Measurements from ENCODE around the gene CAPN1. TPM values are rescaled to one million over a fixed set of nuclear protein-coding genes. Genes with fewer than 3 reads are reported as not detected.

The CAPN1 gene
- total and polyA plus RNA-seq, 9 of the 15 experiments (the other 6 are each of a cell fraction or from before 2014, with no cell fraction given) = 3.5 to 199 (median 61.6) TPM

DNA sequence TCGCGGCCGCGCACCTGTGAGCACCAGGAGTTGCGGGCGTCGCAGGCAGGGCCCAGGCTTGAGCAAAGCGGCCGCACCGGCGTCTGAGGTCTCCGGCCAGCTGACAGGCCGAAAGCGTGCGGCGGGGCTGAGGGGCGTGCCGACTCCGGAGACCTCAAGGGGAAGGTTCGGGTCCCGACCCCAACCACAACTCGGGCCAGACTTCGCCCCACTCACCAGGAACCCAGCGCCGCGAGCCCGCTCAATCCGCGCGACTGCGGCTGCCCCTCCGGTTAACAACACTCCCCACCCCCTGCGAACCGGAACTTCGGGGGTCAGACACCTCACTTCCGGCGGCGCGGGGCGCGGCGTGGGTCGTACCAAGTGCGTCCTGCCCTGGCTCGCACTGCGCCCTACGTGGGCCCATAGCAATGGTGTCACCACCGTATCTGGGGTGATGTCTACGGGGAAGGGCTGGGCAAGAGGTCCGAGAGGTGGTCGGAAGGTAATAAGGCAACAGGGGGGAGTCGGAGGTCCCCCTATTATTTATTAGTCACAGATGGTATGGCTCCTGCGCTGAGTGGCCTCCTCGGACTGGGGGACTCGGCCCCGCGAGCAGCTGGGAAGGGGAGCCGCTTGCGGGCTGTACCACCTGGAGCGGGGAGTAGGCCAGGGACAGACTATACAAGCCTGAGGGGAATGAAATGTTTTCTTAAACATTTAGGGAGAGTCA, 47.3 kb upstream of the CAPN1 start, which contains the start of gene SYVN1 (continued):
- TF ChIP-seq, protein P1, sequence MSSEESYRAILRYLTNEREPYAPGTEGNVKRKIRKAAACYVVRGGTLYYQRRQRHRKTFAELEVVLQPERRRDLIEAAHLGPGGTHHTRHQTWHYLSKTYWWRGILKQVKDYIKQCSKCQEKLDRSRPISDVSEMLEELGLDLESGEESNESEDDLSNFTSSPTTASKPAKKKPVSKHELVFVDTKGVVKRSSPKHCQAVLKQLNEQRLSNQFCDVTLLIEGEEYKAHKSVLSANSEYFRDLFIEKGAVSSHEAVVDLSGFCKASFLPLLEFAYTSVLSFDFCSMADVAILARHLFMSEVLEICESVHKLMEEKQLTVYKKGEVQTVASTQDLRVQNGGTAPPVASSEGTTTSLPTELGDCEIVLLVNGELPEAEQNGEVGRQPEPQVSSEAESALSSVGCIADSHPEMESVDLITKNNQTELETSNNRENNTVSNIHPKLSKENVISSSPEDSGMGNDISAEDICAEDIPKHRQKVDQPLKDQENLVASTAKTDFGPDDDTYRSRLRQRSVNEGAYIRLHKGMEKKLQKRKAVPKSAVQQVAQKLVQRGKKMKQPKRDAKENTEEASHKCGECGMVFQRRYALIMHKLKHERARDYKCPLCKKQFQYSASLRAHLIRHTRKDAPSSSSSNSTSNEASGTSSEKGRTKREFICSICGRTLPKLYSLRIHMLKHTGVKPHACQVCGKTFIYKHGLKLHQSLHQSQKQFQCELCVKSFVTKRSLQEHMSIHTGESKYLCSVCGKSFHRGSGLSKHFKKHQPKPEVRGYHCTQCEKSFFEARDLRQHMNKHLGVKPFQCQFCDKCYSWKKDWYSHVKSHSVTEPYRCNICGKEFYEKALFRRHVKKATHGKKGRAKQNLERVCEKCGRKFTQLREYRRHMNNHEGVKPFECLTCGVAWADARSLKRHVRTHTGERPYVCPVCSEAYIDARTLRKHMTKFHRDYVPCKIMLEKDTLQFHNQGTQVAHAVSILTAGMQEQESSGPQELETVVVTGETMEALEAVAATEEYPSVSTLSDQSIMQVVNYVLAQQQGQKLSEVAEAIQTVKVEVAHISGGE (CRISPR knock-in tag; IDR thresholded peaks at IDR 0.05) = peak in 1 of 3 experiments; percentile 78; a peak in 2 of 6 replicates
- TF ChIP-seq STAG1 (CRISPR knock-in tag; IDR thresholded peaks at IDR 0.05; ENCODE audit: borderline replicate concordance) (peak; percentile 31; the same call in 1 of the 2 replicates), MTF1 (CRISPR knock-in tag; IDR thresholded peaks at IDR 0.05; ENCODE audit: borderline replicate concordance) (0 out of 2 replicates have a peak, but pooled peaks have one; percentile 17), TEAD4 (IDR thresholded peaks at IDR 0.05; ENCODE audit: low read length) (peak; percentile 47; the same call in 1 of the 2 replicates), TEAD4 (CRISPR knock-in tag; IDR thresholded peaks at IDR 0.05; ENCODE audit: borderline replicate concordance) (no peak), YY1 (IDR thresholded peaks at IDR 0.05; ENCODE audit: borderline replicate concordance in 1 of 3, control insufficient read depth in 1 of 3, extremely low read depth in 1 of 3, insufficient read depth in 3 of 3, insufficient read length in 1 of 3, insufficient replicate concordance in 2 of 3, low read depth in 1 of 3, low read length in 2 of 3) (peak in 2 of 3 experiments; percentile 33 to 47), POLR2B (IDR thresholded peaks at IDR 0.05; ENCODE audit: low read depth, partially characterized antibody) (peak; percentile 90), ZSCAN29 (IDR thresholded peaks at IDR 0.05) (0 out of 2 replicates have a peak, but pooled peaks have one; percentile 41), HNRNPH1 (optimal IDR thresholded peaks at IDR 0.05; ENCODE audit: low read depth, low read length) (no peak), ZNF586 (CRISPR knock-in tag; conservative IDR thresholded peaks at IDR 0.05) (peak; percentile 71; the same call in 1 of the 2 replicates), HDAC1 (IDR thresholded peaks at IDR 0.05) (peak in 1 of 2 experiments; percentile 93; a peak in 2 of 4 replicates), SAP30 (IDR thresholded peaks at IDR 0.05; ENCODE audit: borderline replicate concordance, insufficient read depth, low read depth, low read length, poor library complexity, severe bottlenecking) (peak; percentile 79), TAF1 (IDR thresholded peaks at IDR 0.05; ENCODE audit: control insufficient read depth, extremely low read depth, insufficient read depth, low read length, severe bottlenecking) (peak; percentile 75), ATF7 (IDR thresholded peaks at IDR 0.05) (peak; percentile 100)
- TF ChIP-seq, protein P2, sequence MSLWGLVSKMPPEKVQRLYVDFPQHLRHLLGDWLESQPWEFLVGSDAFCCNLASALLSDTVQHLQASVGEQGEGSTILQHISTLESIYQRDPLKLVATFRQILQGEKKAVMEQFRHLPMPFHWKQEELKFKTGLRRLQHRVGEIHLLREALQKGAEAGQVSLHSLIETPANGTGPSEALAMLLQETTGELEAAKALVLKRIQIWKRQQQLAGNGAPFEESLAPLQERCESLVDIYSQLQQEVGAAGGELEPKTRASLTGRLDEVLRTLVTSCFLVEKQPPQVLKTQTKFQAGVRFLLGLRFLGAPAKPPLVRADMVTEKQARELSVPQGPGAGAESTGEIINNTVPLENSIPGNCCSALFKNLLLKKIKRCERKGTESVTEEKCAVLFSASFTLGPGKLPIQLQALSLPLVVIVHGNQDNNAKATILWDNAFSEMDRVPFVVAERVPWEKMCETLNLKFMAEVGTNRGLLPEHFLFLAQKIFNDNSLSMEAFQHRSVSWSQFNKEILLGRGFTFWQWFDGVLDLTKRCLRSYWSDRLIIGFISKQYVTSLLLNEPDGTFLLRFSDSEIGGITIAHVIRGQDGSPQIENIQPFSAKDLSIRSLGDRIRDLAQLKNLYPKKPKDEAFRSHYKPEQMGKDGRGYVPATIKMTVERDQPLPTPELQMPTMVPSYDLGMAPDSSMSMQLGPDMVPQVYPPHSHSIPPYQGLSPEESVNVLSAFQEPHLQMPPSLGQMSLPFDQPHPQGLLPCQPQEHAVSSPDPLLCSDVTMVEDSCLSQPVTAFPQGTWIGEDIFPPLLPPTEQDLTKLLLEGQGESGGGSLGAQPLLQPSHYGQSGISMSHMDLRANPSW (CRISPR knock-in tag; IDR thresholded peaks at IDR 0.05) = 0 out of 2 replicates have a peak, but pooled peaks have one; percentile 15
- TF ChIP-seq, protein P3, sequence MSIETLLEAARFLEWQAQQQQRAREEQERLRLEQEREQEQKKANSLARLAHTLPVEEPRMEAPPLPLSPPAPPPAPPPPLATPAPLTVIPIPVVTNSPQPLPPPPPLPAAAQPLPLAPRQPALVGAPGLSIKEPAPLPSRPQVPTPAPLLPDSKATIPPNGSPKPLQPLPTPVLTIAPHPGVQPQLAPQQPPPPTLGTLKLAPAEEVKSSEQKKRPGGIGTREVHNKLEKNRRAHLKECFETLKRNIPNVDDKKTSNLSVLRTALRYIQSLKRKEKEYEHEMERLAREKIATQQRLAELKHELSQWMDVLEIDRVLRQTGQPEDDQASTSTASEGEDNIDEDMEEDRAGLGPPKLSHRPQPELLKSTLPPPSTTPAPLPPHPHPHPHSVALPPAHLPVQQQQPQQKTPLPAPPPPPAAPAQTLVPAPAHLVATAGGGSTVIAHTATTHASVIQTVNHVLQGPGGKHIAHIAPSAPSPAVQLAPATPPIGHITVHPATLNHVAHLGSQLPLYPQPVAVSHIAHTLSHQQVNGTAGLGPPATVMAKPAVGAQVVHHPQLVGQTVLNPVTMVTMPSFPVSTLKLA (conservative IDR thresholded peaks at IDR 0.05) = peak; percentile 93 to 95

Data from K562 (cell line).